Body of pancreas (tissue), 4 donors: ENCODE measurements around the gene KPNA4. TPM values are rescaled to one million over a fixed set of nuclear protein-coding genes. Genes with fewer than 3 reads are reported as not detected.

Experiments
- ATAC-seq: fragments of 150-250 bp; one replicate; pipeline ENCODE4 v1.9.1; 2016
- DNase-seq, 4 donors: peaks; one replicate each; pipeline ENCODE4 v3.0.0-alpha.2; 2019
- H3K27ac ChIP-seq, 4 donors: fragments of 200-600 bp; sonication (generic); 1 replicate in 3 of 4; 2 replicates in 1 of 4; pipeline versions ENCODE4 v1.5.1 to v1.6.1; 2016 to 2019; ENCODE audit warnings: mild to moderate bottlenecking in 1 of 4, mixed read lengths in 1 of 4, moderate library complexity in 1 of 4
- H3K27me3 ChIP-seq, 2 donors: fragments of 200-600 bp; sonication (generic); one replicate each; pipeline ENCODE4 v1.6.0; 2016; ENCODE audit warnings: mild to moderate bottlenecking in 1 of 2
- H3K36me3 ChIP-seq, 2 donors: fragments of 200-600 bp; sonication (generic); replicated peaks in 1 of 2; 2 replicates each; pipeline ENCODE4 v1.5.1; 2016; ENCODE audit warnings: low read depth in 2 of 2; ENCODE audit not compliant: insufficient read depth in 1 of 2
- H3K4me1 ChIP-seq: fragments of 200-600 bp; sonication (generic); one replicate; pipeline ENCODE4 v1.6.0; 2016
- H3K4me3 ChIP-seq, 2 donors: fragments of 200-600 bp; sonication (generic); 1 replicate in 1 of 2; 2 replicates in 1 of 2; pipeline ENCODE4 v1.5.1; 2016 to 2019
- H3K9me3 ChIP-seq, 3 donors: fragments of 200-600 bp; sonication (generic); 1 replicate in 2 of 3; 2 replicates in 1 of 3; pipeline ENCODE4 v1.5.1; 2016
- POLR2A ChIP-seq, 3 donors: fragments of 450-650 bp; IDR thresholded peaks; one replicate each; pipeline ENCODE4 v1.6.1; 2016; ENCODE audit warnings: antibody characterized with exemption in 3 of 3, mild to moderate bottlenecking in 2 of 3
- WGBS, 2 donors: methylation state at CpG; one replicate each; pipeline ENCODE4 v1.1.5; 2017; 5-methylcytosine and 5-hydroxymethylcytosine counted together
- intact Hi-C: fragments of 100-400 bp; cut with DNase I; formaldehyde crosslinking; loops from one replicate; pipeline ENCODE4 v1.15.1; 2023
- total RNA-seq, 2 donors: library from RNA; depleted of rRNA; stranded (reverse); fragments of >200 nt; gene quantifications; one replicate each; pipeline ENCODE4 v1.1.0, GENCODE V29; 2016
- TF ChIP-seq, protein P1 (sequence below), 7 experiments: fragments of 450-650 bp in 4 of 7; fragments of 200-600 bp in 3 of 7; sonication (generic) in 3 of 7; IDR thresholded peaks; one replicate each; pipeline ENCODE4 v1.5.1; 2016 to 2019; ENCODE audit warnings: antibody characterized with exemption in 7 of 7

KPNA4 gene
- total RNA-seq, 2 donors from 2014 or later, result 9.6 to 14.3 TPM

DNA sequence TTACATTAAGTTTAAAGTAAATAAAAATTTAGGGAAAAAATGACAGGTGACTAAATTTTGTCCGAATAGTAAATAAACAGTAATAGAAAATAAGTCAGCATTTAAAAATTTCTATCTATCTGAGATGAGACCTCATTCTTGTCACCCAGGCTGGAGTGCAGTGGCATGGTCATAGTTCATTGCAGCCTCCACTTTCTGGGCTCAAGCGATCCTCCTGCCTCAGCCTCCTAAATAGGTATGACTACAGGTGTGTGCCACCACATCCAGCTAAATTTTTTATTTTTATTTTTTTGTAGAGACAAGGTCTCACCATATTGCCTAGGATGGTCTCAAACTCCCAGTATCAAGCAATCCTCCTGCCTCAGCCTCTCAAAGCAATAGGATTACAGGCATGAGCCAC lies 7.8 kb downstream of the KPNA4 start:
- 90 to 96% methylated on average over 2 of the region's 2 CpGs for WGBS, 2 donors

DNA sequence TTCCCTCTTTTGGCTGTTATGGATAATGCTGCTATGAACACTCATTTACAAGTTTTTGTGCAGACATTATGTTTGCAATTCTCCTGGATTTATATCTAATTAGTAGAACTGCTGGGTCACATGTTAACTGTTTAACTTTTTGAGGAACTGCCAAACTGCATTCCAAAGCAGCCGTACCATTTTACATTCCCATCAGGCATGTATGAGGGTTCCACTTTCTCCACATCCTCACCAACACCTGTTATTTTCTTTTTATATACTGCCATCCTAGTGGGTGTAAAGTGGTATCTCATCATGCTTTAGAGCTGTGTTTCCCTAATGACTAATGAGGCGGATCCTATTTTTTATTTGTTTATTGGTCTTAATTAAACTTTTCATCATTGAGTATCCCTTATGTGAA lies 9.2 kb downstream of the KPNA4 start:
- no peaks in the 10 kb centered on the region for H3K27me3 ChIP-seq
- H3K4me1 ChIP-seq, result peaks cover 27% of the 10 kb centered on the region
- ATAC-seq, result no peak
- 67 to 79% methylated on average over 2 of the region's 2 CpGs for WGBS, 2 donors
- TF ChIP-seq POLR2A (IDR thresholded peaks at IDR 0.05), result no peak
- TF ChIP-seq, protein P1, sequence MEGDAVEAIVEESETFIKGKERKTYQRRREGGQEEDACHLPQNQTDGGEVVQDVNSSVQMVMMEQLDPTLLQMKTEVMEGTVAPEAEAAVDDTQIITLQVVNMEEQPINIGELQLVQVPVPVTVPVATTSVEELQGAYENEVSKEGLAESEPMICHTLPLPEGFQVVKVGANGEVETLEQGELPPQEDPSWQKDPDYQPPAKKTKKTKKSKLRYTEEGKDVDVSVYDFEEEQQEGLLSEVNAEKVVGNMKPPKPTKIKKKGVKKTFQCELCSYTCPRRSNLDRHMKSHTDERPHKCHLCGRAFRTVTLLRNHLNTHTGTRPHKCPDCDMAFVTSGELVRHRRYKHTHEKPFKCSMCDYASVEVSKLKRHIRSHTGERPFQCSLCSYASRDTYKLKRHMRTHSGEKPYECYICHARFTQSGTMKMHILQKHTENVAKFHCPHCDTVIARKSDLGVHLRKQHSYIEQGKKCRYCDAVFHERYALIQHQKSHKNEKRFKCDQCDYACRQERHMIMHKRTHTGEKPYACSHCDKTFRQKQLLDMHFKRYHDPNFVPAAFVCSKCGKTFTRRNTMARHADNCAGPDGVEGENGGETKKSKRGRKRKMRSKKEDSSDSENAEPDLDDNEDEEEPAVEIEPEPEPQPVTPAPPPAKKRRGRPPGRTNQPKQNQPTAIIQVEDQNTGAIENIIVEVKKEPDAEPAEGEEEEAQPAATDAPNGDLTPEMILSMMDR (IDR thresholded peaks at IDR 0.05), result no peak
- no peaks in the 10 kb centered on the region for H3K36me3 ChIP-seq
- no peak overlapping the region for H3K4me3 ChIP-seq
- no peak for DNase-seq
- no peak overlapping the region for H3K27ac ChIP-seq
- H3K9me3 ChIP-seq, result no peaks in the 10 kb centered on the region
- intact Hi-C loops, result no loop called here

More for the DNA sequence above, 7.8 kb downstream of the KPNA4 start:
- intact Hi-C loops, result no loop called here
- TF ChIP-seq, protein P1 (IDR thresholded peaks at IDR 0.05), result no peak
- no peak for TF ChIP-seq POLR2A (IDR thresholded peaks at IDR 0.05)
- H3K27ac ChIP-seq, result no peak overlapping the region
- DNase-seq (no peak), ATAC-seq (no peak)
- H3K36me3 ChIP-seq, result no peaks in the 10 kb centered on the region
- peaks cover 41% of the 10 kb centered on the region for H3K4me1 ChIP-seq
- no peaks in the 10 kb centered on the region for H3K27me3 ChIP-seq
- H3K9me3 ChIP-seq, result no peaks in the 10 kb centered on the region
- no peak overlapping the region for H3K4me3 ChIP-seq

DNA sequence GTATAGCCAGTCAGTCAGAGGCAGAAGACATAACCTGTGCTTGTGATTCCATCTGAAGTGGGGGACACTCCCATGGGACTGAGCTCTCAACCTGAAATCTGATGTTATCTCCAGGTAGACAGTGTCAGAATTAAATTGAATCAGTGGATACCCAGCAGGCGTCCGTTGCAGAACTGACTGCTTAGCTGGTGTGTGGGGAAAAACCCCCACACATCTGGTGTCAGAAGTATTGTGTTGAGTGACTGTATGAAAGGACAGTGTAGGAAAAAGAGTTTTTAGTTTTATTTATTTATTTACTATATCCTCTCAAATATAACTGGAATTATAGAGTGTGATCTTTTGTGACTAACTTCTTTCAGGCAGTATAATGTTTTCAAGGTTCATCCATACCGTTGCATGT lies 10.4 kb downstream of the KPNA4 start:
- Histone ChIP-seq H3K27me3 (no peaks in the 10 kb centered on the region), H3K36me3 (no peaks in the 10 kb centered on the region), H3K27ac (no peak overlapping the region), H3K9me3 (no peaks in the 10 kb centered on the region), H3K4me3 (no peak overlapping the region), H3K4me1 (peaks cover 20% of the 10 kb centered on the region)
- intact Hi-C loops, result no loop called here
- no peak for DNase-seq
- 97 to 98% methylated on average over 3 of the region's 3 CpGs for WGBS, 2 donors
- no peak for ATAC-seq
- TF ChIP-seq, protein P1 (IDR thresholded peaks at IDR 0.05), result no peak

DNA sequence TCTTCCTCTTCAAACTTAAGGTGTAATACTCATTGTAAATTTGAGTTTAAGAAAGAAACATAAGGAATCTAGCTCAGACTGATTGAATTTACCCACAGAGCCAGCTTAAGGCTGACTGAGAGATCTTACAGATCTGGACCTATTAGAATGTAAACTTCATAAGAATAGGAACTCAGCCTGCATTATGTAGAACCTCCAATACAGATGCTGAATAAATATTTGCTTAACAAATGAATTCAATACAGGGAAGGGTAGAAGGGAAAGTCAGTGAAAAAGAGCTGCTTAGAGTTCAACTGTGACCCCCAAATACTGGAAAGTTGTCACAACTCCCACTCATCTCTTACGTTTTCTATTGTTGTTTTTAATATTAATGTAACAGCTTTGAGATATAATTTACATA lies 11.5 kb downstream of the KPNA4 start:
- DNase-seq (no peak), ATAC-seq (no peak)
- intact Hi-C loops, result no loop called here
- no peaks in the 10 kb centered on the region for H3K27me3 ChIP-seq
- 46% methylated on average over 1 of the region's 1 CpG for WGBS, 2 donors
- no peaks in the 10 kb centered on the region for H3K9me3 ChIP-seq
- H3K36me3 ChIP-seq, result no peaks in the 10 kb centered on the region
- H3K4me1 ChIP-seq, result peaks cover 14% of the 10 kb centered on the region
- no peak overlapping the region for H3K27ac ChIP-seq
- H3K4me3 ChIP-seq, result no peak overlapping the region
- TF ChIP-seq POLR2A (IDR thresholded peaks at IDR 0.05), result no peak
- TF ChIP-seq, protein P1 (IDR thresholded peaks at IDR 0.05), result no peak

DNA sequence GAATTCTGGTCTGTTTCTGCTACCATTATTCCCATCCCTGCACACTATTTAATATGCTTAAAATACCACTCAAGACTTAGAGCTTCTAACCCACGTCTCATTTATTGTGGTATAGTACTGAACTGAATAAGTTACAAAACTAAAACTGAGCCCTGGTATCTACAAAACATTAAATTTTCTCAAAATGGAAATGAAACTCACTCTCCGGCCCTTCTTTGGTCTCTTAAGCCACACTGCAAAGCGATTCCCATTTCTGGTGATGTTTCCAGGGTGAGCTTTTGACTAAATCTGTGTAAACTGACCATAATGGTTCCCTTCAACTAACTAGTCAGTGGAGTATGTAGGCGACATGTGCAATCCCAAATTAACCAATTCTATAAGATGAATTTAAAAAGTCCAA lies 18.6 kb downstream of the KPNA4 start:
- no peak for DNase-seq
- H3K4me3 ChIP-seq, result no peak overlapping the region
- intact Hi-C loops, result no loop called here
- no peak overlapping the region for H3K27ac ChIP-seq
- no peaks in the 10 kb centered on the region for H3K27me3 ChIP-seq
- WGBS, 2 donors, result 90 to 94% methylated on average over 4 of the region's 4 CpGs
- no peaks in the 10 kb centered on the region for H3K9me3 ChIP-seq
- no peak for TF ChIP-seq POLR2A (IDR thresholded peaks at IDR 0.05)
- TF ChIP-seq, protein P1 (IDR thresholded peaks at IDR 0.05), result no peak
- H3K4me1 ChIP-seq, result peaks cover 13% of the 10 kb centered on the region
- H3K36me3 ChIP-seq, result no peaks in the 10 kb centered on the region
- ATAC-seq, result no peak
